H1 (cell line): Measurements from ENCODE around the gene G6PC3.

Experiments used
- BCL11A ChIP-seq, 2 experiments: IDR thresholded peaks; one replicate each; pipeline ENCODE4 v1.6.1; 2011; ENCODE audit warnings: low read depth in 2 of 2, low read length in 2 of 2, mild to moderate bottlenecking in 2 of 2
- CREB1 ChIP-seq: IDR thresholded peaks from 2 replicates; pipeline ENCODE4 v1.6.1; 2012; ENCODE audit warnings: inconsistent platforms
- CTCF ChIP-seq, 3 experiments: IDR thresholded peaks; 1 replicate in 2 of 3; 2 replicates in 1 of 3; pipeline versions ENCODE4 v1.5.1 to v1.6.1; 2011; ENCODE audit warnings: low read length in 3 of 3, mild to moderate bottlenecking in 3 of 3, inconsistent platforms in 2 of 3, low read depth in 1 of 3, moderate library complexity in 1 of 3; ENCODE audit not compliant: insufficient read depth in 1 of 3; ENCODE audit errors: control extremely low read depth in 1 of 3
- EZH2 ChIP-seq: fragments of 200-600 bp; sonication (generic); IDR thresholded peaks from 2 replicates; pipeline ENCODE4 v1.7.1; 2012; ENCODE audit warnings: low read depth, mild to moderate bottlenecking, moderate library complexity, low read length, inconsistent platforms; ENCODE audit not compliant: severe bottlenecking
- FOSL1 ChIP-seq: IDR thresholded peaks from 2 replicates; pipeline ENCODE4 v1.6.1; 2011; ENCODE audit warnings: mild to moderate bottlenecking, low read depth, low read length, moderate library complexity; ENCODE audit not compliant: insufficient read depth
- NRF1 ChIP-seq: IDR thresholded peaks from 2 replicates; pipeline ENCODE4 v1.6.1; 2011; ENCODE audit warnings: mild to moderate bottlenecking, low read depth, low read length, improper control_type of control experiment
- PHF8 ChIP-seq: fragments of 200-600 bp; sonication (generic); conservative IDR thresholded peaks from 2 replicates; pipeline ENCODE4 v1.7.1; 2012; ENCODE audit warnings: low read depth, mild to moderate bottlenecking, inconsistent platforms, low read length, moderate library complexity
- POLR2A ChIP-seq, 2 experiments: IDR thresholded peaks; 1 replicate in 1 of 2; 2 replicates in 1 of 2; pipeline ENCODE4 v1.6.1; 2011; ENCODE audit warnings: low read depth in 2 of 2, low read length in 2 of 2, mild to moderate bottlenecking in 2 of 2; ENCODE audit errors: control extremely low read depth in 1 of 2
- RFX5 ChIP-seq: IDR thresholded peaks from 2 replicates; pipeline ENCODE4 v1.6.1; 2011; ENCODE audit warnings: low read depth, low read length, improper control_type of control experiment, borderline replicate concordance
- RNF2 ChIP-seq: fragments of 200-900, 300-1000 bp; sonication (generic); IDR thresholded peaks from 2 replicates; pipeline ENCODE4 v1.7.1; 2016; ENCODE audit warnings: borderline replicate concordance, low read depth, mild to moderate bottlenecking, antibody characterized with exemption, low read length; ENCODE audit not compliant: poor library complexity, severe bottlenecking; ENCODE audit errors: missing control alignments
- TAF1 ChIP-seq: IDR thresholded peaks from 2 replicates; pipeline ENCODE4 v1.6.1; 2011; ENCODE audit warnings: mild to moderate bottlenecking, low read depth, low read length
- TCF12 ChIP-seq: IDR thresholded peaks from 2 replicates; pipeline ENCODE4 v1.6.1; 2011; ENCODE audit warnings: low read depth, mild to moderate bottlenecking, low read length
- TF ChIP-seq, protein P1 (sequence below): IDR thresholded peaks from 2 replicates; pipeline ENCODE4 v1.6.1; 2012; ENCODE audit warnings: low read length, inconsistent platforms

GRCh38 chr17:44043272-44043696, 27.3 kb upstream of the G6PC3 start:
- no peak for TF ChIP-seq TAF1
- TF ChIP-seq CTCF (IDR thresholded peaks at IDR 0.05; ENCODE audit: control extremely low read depth in 1 of 3, insufficient read depth in 1 of 3, low read depth in 1 of 3, low read length in 3 of 3): no peak
- no peak for TF ChIP-seq RNF2
- TF ChIP-seq PHF8: no peak
- no peak for TF ChIP-seq NRF1
- no peak for TF ChIP-seq TCF12
- TF ChIP-seq CREB1: no peak
- TF ChIP-seq FOSL1: no peak
- TF ChIP-seq POLR2A (IDR thresholded peaks at IDR 0.05; ENCODE audit: control extremely low read depth in 1 of 2, low read depth in 2 of 2, low read length in 2 of 2): no peak
- TF ChIP-seq, protein P1, sequence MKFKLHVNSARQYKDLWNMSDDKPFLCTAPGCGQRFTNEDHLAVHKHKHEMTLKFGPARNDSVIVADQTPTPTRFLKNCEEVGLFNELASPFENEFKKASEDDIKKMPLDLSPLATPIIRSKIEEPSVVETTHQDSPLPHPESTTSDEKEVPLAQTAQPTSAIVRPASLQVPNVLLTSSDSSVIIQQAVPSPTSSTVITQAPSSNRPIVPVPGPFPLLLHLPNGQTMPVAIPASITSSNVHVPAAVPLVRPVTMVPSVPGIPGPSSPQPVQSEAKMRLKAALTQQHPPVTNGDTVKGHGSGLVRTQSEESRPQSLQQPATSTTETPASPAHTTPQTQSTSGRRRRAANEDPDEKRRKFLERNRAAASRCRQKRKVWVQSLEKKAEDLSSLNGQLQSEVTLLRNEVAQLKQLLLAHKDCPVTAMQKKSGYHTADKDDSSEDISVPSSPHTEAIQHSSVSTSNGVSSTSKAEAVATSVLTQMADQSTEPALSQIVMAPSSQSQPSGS: no peak
- no peak for TF ChIP-seq BCL11A (IDR thresholded peaks at IDR 0.05; ENCODE audit: low read depth in 2 of 2, low read length in 2 of 2)
- no peak for TF ChIP-seq EZH2
- no peak for TF ChIP-seq RFX5
